HEK293 (cell line): ENCODE data around the gene NUP62.

Experiments
- CTCF ChIP-seq: fragments of 450-650 bp; formaldehyde crosslinking; IDR thresholded peaks from 2 replicates; pipeline ENCODE4 v1.5.1; 2016; ENCODE audit warnings: missing biosample characterization, missing genetic modification characterization
- HOXA7 ChIP-seq: sonication (generic); formaldehyde crosslinking; IDR thresholded peaks from 2 replicates; pipeline ENCODE4 v1.8.1; 2022; ENCODE audit warnings: missing genetic modification reagents, borderline replicate concordance

- TF ChIP-seq CTCF (tag by site-specific recombination) (no peak), HOXA7 (CRISPR knock-in tag) (no peak)
Observed at GRCh38 chr19:49977881-49978280, 48.6 kb upstream of the NUP62 start.
